CMK (cell line): Measurements from ENCODE around the gene SMPD1.
"Not testable (repeated sequence)": the region's sequence is repeated elsewhere in the genome, so short reads cannot be mapped to it uniquely, and the experiment has no call there.

Experiments
- DNase-seq: peaks from one replicate; pipeline ENCODE4 v3.0.0-alpha.2; 2010; ENCODE audit warnings: low read depth

Gene SMPD1

DNA sequence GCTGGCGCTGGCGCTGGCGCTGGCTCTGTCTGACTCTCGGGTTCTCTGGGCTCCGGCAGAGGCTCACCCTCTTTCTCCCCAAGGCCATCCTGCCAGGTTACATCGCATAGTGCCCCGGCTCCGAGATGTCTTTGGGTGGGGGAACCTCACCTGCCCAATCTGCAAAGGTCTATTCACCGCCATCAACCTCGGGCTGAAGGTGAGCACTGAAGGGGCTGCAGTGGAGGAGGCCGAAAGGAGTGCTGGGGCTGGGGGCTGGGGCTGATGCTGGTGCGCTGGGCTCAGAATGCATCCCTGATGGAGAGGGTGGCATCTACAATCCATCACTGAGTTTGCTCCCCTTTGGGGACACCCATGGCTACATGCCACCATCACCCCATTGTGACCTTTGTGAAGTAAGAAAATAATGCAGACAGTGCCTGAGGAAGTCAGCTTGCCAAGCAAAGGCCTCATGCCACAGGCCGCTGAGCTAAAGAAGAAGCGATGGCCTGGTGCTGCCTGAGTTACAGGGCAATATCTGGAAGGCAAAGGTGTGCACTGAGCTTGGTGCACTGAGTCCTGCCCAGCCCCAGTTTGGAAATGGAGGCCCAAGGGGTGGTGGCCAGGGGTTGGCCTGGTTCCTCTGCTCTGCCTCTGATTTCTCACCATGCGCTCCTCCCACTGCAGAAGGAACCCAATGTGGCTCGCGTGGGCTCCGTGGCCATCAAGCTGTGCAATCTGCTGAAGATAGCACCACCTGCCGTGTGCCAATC is 620 bp downstream of the SMPD1 start:
- no peak for DNase-seq

GRCh38 chr11:6391537-6392134 is 1.4 kb downstream of the SMPD1 start:
- no peak for DNase-seq

DNA sequence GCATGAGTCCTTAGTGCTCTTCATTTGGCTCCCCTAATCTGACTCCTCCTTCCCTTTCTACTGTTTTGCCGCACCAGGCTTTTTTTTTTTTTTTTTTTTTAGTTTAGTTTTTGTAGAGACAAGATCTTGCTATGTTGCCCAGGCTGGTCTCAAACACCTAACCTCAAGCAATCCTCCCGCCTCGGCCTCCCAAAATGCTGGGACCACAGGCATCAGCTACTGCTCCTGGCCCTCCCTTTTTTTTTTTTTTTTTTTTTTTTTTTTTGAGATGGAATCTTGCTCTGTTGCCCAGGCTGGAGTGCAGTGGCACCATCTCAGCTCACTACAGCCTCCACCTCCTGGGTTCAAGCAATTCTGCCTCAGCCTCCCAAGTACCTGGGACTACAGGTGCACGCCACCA is 2.0 kb downstream of the SMPD1 start:
- DNase-seq = not testable (repeated sequence)

DNA sequence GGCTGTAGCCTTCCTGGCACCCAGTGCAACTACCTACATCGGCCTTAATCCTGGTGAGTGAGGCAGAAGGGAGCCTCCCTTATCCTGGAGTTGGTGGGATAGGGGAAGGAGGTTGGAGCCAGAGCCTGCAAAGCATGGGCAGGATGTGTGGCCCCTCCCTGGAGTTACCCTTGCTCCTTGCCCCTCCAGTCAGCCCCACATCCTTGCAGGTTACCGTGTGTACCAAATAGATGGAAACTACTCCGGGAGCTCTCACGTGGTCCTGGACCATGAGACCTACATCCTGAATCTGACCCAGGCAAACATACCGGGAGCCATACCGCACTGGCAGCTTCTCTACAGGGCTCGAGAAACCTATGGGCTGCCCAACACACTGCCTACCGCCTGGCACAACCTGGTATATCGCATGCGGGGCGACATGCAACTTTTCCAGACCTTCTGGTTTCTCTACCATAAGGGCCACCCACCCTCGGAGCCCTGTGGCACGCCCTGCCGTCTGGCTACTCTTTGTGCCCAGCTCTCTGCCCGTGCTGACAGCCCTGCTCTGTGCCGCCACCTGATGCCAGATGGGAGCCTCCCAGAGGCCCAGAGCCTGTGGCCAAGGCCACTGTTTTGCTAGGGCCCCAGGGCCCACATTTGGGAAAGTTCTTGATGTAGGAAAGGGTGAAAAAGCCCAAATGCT is 3.9 kb downstream of the SMPD1 start:
- no peak for DNase-seq

- no peak for DNase-seq
These were observed 5.3 kb downstream of the SMPD1 start for GRCh38 chr11:6395470-6396060.

DNA sequence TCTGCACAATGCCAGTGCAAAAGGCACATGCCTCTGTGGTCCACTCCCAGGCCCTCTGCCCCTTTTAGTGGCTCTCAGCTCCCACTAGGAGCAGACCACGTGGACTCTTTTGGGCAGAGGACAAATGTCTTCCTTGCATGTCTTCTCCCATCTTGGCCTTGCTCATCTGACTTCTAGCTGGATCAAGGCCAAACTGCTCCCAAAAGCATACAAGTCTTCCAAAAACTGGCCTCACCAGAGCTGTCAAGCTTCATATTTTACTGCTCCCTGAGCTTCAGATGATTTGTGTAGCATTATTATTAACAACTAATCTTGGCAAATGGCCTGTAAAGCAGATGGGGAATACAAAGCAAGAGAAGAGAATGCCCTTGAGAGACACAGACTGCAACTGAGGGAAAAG is 6.9 kb downstream of the SMPD1 start:
- no peak for DNase-seq

- no peak for DNase-seq
These were observed 7.4 kb downstream of the SMPD1 start for GRCh38 chr11:6397636-6398035.

GRCh38 chr11:6400431-6401345 is 10.4 kb downstream of the SMPD1 start:
- no peak for DNase-seq

DNA sequence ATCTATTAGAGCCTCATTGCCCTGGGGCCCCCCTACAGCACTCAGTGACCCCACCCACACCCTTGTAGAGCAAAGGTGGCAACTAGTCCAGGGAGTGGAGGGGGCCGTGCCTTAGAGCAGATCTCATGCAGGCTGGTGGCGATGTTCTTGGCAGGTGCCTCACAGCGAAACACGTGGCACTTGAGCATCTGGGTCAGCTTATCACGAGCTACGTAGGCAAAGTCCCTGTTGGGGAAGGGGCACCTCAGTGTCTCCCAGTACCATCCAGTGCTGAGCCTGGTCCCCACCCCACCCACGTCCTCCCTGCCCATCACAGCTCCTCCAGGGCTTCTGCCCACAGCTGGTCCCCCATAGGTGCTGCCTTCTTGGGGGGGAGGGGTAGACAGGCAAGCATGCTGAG is 11.2 kb downstream of the SMPD1 start:
- no peak for DNase-seq

DNA sequence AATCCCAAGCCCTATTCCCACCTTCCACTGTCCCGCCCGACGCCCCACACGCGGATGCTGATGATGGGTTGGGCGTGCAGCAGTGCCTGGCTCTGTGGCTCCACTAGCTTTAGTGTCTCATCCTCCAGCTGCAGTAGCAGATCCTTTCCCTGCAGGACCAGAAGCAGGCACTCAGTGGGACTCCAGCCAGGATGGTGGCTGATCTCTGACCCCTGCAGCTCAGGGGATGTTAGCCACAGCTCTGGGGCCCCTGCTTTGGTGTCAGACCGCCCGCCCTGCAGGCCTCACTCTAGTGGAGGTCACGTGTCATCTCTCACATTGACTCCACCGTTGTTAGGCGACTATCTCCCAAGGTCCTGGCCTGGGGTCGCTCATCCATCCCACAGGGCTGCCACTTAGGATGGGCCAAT is 11.8 kb downstream of the SMPD1 start:
- DNase-seq = peak; percentile 32

- DNase-seq = peak; percentile 79
These were observed 12.3 kb downstream of the SMPD1 start for GRCh38 chr11:6402561-6402981.

DNA sequence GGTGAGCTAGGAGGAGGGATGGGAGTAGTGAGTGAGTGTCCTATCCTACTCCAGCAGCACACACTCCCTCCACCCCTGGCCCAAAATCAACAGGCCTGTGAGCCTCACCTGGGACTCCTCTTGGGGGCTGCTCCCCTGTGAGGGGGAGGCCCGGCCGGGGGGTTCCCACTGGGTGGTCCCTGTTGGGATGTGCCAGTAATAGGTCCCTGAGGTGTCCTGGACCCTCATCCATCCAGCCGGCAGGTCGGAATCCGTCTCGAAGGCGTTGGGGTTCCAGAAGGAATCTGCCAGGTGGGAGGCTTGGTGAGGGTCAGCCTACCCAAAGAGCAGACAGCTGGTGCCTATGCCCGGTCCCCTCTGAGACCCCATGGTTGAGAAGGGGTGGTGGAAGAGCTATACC is 13.3 kb downstream of the SMPD1 start:
- DNase-seq = no peak

GRCh38 chr11:6404342-6405051 is 14.2 kb downstream of the SMPD1 start:
- no peak for DNase-seq

DNA sequence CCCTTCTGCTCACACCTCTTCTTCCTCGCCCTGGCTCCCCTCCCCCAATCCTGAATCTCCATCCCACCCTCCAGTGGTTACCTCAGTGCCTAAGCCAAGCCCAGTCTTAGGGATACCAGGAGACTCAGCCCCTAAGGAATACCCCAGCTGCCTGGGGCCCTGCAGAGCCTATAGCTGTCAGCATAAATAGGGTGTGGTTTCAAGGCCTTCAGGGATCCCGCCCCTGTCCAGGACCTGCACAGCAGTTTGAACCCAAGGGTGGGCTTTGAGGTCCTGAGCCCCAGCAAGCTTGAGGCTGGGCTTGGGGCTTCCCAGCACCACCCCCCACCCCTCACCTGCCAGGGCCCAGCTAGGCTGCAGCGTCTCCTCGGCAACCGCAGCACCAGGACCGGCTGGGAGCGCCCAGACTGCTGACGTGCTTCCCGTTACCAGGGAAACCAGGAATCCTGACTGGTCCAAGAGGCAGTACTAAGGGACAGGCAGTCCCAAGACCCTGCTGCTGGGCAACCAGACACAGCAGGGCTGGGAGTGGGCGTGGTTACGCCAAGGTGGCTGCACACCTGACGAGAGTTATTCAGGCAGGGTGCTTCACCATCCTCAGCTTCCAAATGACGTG is 14.9 kb downstream of the SMPD1 start:
- DNase-seq = no peak

DNA sequence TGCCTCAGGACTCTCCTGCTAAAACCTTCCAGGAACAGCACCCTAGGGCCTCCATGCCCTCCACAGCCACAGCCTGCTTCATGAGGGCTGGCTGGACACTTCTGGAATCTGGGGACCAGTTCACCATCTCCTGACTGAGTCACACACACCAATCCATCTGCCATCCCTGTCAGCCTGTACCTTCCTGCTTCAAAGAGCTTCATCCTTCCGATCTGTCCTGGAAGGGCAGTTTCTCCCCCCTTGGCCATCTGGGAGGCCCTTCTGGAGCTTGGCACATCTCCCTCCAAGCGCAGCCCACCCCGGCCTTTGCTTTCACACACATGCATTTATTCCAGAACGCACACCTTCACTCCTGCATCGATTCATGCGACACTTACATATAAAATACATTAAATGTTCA is 15.6 kb downstream of the SMPD1 start:
- no peak for DNase-seq

DNA sequence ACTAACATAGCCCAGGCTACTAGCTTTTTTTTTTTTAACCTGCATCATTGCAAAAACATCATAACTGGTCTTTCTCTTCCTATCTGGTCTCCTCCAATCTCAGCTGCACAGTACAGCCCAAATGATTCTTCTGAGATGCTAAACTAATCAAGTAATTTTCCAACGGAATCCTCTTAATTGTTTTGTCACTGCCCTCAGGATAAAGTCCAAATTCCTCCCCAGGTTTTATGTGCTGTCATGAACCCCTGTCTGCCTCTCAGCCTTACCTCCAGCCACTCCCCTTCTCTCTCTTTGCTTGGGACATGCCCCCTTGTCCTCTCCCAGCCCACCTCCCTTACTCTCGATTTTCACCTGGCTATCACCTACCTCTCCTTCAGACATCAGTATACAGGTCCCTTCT is 16.1 kb downstream of the SMPD1 start:
- no peak for DNase-seq

DNA sequence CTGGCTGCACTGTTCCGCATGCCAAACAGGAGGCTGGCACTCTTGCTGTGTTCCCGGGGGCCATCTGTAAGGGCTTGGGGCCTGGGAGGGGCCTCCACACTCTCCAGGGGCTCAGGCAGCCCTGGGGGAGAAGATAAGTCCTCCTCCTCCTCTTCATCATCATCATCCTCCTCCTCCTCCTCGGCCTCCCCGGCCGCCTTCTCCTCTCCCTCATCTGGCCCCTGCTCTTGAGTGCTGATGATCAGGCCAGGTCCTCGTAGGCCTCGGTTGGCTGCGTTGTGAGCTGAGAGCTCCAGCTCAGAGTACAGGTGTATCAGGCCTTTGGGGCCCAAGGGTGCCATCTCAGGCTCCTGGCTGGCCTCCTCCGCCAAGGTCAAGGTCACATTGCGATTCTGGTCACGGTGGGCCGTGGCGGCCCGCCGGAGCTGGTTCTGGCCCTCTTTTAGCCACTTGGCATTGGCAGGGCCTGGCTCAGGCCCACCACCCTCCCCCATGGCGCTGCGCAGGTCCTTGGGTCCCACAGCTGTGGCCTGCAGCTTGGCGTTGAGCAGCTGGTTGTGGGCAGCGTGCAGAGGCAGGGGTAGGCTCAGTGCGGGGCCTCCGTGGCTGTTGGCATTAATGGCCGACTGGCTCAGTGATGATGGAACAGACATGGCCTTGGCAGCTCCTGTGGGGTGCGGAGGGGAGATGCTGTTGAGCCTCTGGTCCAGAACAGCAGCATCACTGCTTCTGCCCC is 20.6 kb downstream of the SMPD1 start:
- no peak for DNase-seq

DNA sequence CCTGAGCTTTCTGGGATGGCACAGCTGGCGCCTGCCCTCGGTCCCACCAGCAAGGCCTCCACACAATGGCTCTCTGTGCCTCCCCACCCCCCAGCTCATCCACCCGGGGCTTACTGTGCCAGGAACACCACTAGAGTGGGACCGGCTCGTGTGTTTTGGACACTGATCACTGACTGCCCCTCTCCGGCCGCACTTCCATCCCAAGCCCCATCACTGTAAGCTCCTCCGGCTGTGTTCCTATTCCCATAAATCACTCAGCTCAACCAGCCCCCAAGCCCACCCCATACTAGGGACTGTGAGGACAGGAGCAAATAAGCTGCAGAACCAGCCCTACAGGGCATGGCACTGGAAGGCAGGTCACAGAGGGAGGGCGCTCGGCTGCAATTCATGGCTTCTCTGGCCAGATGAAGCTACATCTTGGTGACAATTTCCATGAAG is 21.3 kb downstream of the SMPD1 start:
- DNase-seq = no peak

DNA sequence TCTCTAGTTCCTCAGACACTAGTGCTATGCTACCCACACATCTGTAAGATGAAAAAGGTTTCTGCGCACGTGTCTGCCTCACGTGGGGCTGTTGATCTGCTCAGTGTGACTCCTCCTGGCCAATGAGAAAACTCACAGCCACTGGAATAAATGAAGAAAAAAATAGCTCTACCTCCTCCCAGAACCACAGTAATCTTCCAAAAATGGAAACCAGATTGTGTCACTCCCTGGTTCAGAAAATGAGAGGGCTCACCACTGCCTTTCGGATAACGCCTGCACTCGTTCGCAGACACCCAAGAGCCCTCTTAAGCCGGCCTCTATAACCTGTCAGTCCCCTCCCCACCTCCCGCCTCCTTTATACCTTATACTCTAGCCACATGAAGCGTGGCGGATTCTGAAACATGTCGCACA is 23.5 kb downstream of the SMPD1 start:
- no peak for DNase-seq

DNA sequence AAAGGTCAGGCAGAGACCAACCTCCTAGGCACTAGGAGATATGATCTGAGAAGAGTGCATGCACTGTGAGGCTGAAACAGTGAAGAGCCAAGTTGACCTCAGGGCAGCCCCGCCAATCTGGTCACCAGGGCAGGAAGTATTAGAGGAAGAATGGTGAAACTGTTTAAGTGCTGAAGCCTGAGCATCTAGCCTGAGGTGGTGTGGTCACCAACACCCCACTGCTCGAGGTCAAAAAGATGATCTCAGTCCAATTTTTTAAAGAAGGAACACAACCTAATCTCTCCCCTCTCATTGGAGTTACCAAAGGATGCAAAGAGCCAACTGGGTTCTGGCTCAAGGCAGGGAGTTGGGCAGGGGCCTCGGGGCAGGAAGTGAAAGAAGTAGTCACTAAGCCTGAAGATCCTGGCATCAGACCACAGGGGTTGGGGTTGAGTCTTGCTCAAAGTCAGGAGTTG is 24.6 kb downstream of the SMPD1 start:
- no peak for DNase-seq
